HCT116 (cell line): ENCODE measurements around the gene AAK1. TPM values are rescaled to one million over a fixed set of nuclear protein-coding genes. Genes with fewer than 3 reads are reported as not detected.

Experiments used
- ATAC-seq: fragments of 200-7000 bp; cut with Tn5 transposase; 2 replicates; pipeline ENCODE4 v1.9.1; 2020; ENCODE audit warnings: mild to moderate bottlenecking, moderate library complexity
- BruUV-seq: library from RNA; stranded (reverse); fragments of 400-500 nt; replicated peaks from 2 replicates; lab custom pipeline; 2021; lab: Mats Ljungman, UMichigan
- CTCF ChIA-PET: fragments of 300-600 bp; sonication (Branson Sonifier 250); formaldehyde crosslinking; loops from one replicate; lab custom pipeline; 2021; ENCODE audit warnings: antibody characterized with exemption; lab: Charles Lee
- POLR2A ChIA-PET: fragments of 300-600, 350-600 bp; sonication (Branson Sonifier 250); formaldehyde crosslinking; loops from one replicate; lab custom pipeline; 2021; ENCODE audit warnings: antibody characterized with exemption; lab: Charles Lee
- RAD21 ChIA-PET, 2 experiments: fragments of 300-600 bp; sonication (Branson Sonifier 250); formaldehyde crosslinking; loops; one replicate each; lab custom pipeline; 2023; ENCODE audit warnings: low total read pairs in 2 of 2; ENCODE audit not compliant: uncharacterized antibody in 2 of 2, unreplicated experiment in 2 of 2, low non-redundant PET in 1 of 2; lab: Charles Lee
- DNase-seq: peaks from one replicate; pipeline ENCODE4 v3.0.0-alpha.2; 2010; ENCODE audit warnings: low read depth, low spot score
- H2AFZ ChIP-seq: fragments of 200-600 bp; shearing (Covaris generic), sonication (generic); 2 replicates; pipeline ENCODE4 v1.6.1; 2017; ENCODE audit warnings: low read depth, mixed run types, mixed read lengths, antibody characterized with exemption, low read length; ENCODE audit not compliant: poor library complexity, severe bottlenecking
- H3K27ac ChIP-seq: 2 replicates; pipeline ENCODE4 v1.5.1; 2012; ENCODE audit warnings: low read depth, low read length
- H3K27me3 ChIP-seq: fragments of 200-600 bp; sonication (generic); 2 replicates; pipeline ENCODE4 v1.6.1; 2016; ENCODE audit warnings: mixed run types, low read length, mixed read lengths; ENCODE audit not compliant: insufficient read depth
- H3K36me3 ChIP-seq, 2 experiments: fragments of 200-500 bp in 1 of 2; fragments of 200-600 bp in 1 of 2; sonication (Bioruptor generic) in 1 of 2; sonication (generic) in 1 of 2; 2 replicates each; pipeline versions ENCODE4 v1.5.1 to v1.6.1; 2014 to 2016; ENCODE audit warnings: low read length in 2 of 2, inconsistent platforms in 1 of 2, mixed read lengths in 1 of 2, mixed run types in 1 of 2; ENCODE audit not compliant: insufficient read depth in 2 of 2, control insufficient read depth in 1 of 2
- H3K4me1 ChIP-seq, 2 experiments: fragments of 200-600 bp in 1 of 2; sonication (generic) in 1 of 2; 2 replicates each; pipeline versions ENCODE4 v1.5.1 to v1.6.1; 2012 to 2017; ENCODE audit warnings: low read length in 2 of 2, inconsistent platforms in 1 of 2, mild to moderate bottlenecking in 1 of 2, mixed read lengths in 1 of 2, mixed run types in 1 of 2, moderate library complexity in 1 of 2; ENCODE audit not compliant: insufficient read depth in 2 of 2, control insufficient read depth in 1 of 2
- H3K4me2 ChIP-seq: fragments of 200-600 bp; sonication (generic); 2 replicates; pipeline ENCODE4 v1.6.1; 2017; ENCODE audit warnings: mixed run types, low read length, mixed read lengths
- H3K4me3 ChIP-seq, 2 experiments: fragments of 200-600 bp in 1 of 2; sonication (generic) in 1 of 2; replicated peaks in 1 of 2; 2 replicates each; pipeline ENCODE4 v1.5.1; 2011 to 2016; ENCODE audit warnings: low read length in 2 of 2, control low read depth in 1 of 2, low read depth in 1 of 2, mild to moderate bottlenecking in 1 of 2, mixed read lengths in 1 of 2, mixed run types in 1 of 2
- H3K79me2 ChIP-seq: fragments of 200-600 bp; sonication (generic); 2 replicates; pipeline ENCODE4 v1.6.1; 2017; ENCODE audit warnings: mild to moderate bottlenecking, mixed run types, low read length, moderate library complexity, mixed read lengths; ENCODE audit not compliant: insufficient read depth
- H3K9ac ChIP-seq: fragments of 200-600 bp; sonication (generic); 2 replicates; pipeline ENCODE4 v1.6.1; 2016; ENCODE audit warnings: low read length, mixed read lengths
- H3K9me2 ChIP-seq: fragments of 200-600 bp; sonication (generic), shearing (Covaris generic); 2 replicates; pipeline ENCODE4 v1.6.1; 2017; ENCODE audit warnings: mixed run types, mild to moderate bottlenecking, moderate library complexity; ENCODE audit not compliant: insufficient read depth
- H3K9me3 ChIP-seq, 2 experiments: fragments of 200-500 bp in 1 of 2; fragments of 200-600 bp in 1 of 2; sonication (Bioruptor generic) in 1 of 2; sonication (generic) in 1 of 2; 2 replicates each; pipeline ENCODE4 v1.6.1; 2014 to 2017; ENCODE audit warnings: low read length in 2 of 2, mixed read lengths in 2 of 2, inconsistent platforms in 1 of 2, low read depth in 1 of 2, mild to moderate bottlenecking in 1 of 2, mixed run types in 1 of 2, moderate library complexity in 1 of 2; ENCODE audit not compliant: control insufficient read depth in 1 of 2, insufficient read depth in 1 of 2
- H4K20me1 ChIP-seq: fragments of 200-600 bp; sonication (generic), shearing (Covaris generic); 2 replicates; pipeline ENCODE4 v1.6.1; 2017; ENCODE audit warnings: mixed run types, mild to moderate bottlenecking, moderate library complexity; ENCODE audit not compliant: insufficient read depth
- CBX3 ChIP-seq: IDR thresholded peaks from 2 replicates; pipeline ENCODE4 v1.6.1; 2012; ENCODE audit warnings: low read depth
- CEBPB ChIP-seq: IDR thresholded peaks from 2 replicates; pipeline ENCODE4 v1.6.1; 2012; ENCODE audit warnings: low read depth
- ELF1 ChIP-seq: IDR thresholded peaks from 2 replicates; pipeline ENCODE4 v1.6.1; 2012; ENCODE audit warnings: low read depth, borderline replicate concordance
- JUND ChIP-seq: IDR thresholded peaks from 2 replicates; pipeline ENCODE4 v1.6.1; 2012
- POLR2AphosphoS5 ChIP-seq: IDR thresholded peaks from 2 replicates; pipeline ENCODE4 v1.6.1; 2011; ENCODE audit warnings: mild to moderate bottlenecking, low read depth, low read length, moderate library complexity
- SP1 ChIP-seq: IDR thresholded peaks from 2 replicates; pipeline ENCODE4 v1.6.1; 2012; ENCODE audit warnings: low read depth
- intact Hi-C: fragments of 100-400 bp; cut with micrococcal nuclease; formaldehyde crosslinking; loops from 2 replicates; pipeline ENCODE4 v1.10.0; 2022
- total RNA-seq: library from RNA; stranded (reverse); gene quantifications from one replicate; pipeline ENCODE4 v1.2.1, GENCODE V29; 2021; ENCODE audit not compliant: unreplicated experiment
- TF ChIP-seq, protein P1 (sequence below): IDR thresholded peaks from 2 replicates; pipeline ENCODE4 v1.6.1; 2012; ENCODE audit warnings: low read depth
- TF ChIP-seq, protein P2 (sequence below): IDR thresholded peaks from 2 replicates; pipeline ENCODE4 v1.6.1; 2011; ENCODE audit warnings: mild to moderate bottlenecking, low read length, moderate library complexity; ENCODE audit not compliant: insufficient replicate concordance; ENCODE audit errors: extremely low read depth
- TF ChIP-seq, protein P3 (sequence below): IDR thresholded peaks from 2 replicates; pipeline ENCODE4 v1.6.1; 2012
- TF ChIP-seq, protein P4 (sequence below), 3 experiments: fragments of 200-600 bp in 1 of 3; sonication (generic) in 1 of 3; IDR thresholded peaks in 2 of 3; conservative IDR thresholded peaks in 1 of 3; 2 replicates each; pipeline ENCODE4 v1.5.1; 2012 to 2017; ENCODE audit warnings: low read depth in 2 of 3, low read length in 2 of 3, antibody characterized with exemption in 1 of 3, borderline replicate concordance in 1 of 3, control low read depth in 1 of 3, mild to moderate bottlenecking in 1 of 3, mixed read lengths in 1 of 3, mixed run types in 1 of 3, moderate library complexity in 1 of 3; ENCODE audit not compliant: insufficient read depth in 1 of 3

AAK1 gene
- total RNA-seq, 1 experiment from 2014 or later = 32.0 TPM

DNA sequence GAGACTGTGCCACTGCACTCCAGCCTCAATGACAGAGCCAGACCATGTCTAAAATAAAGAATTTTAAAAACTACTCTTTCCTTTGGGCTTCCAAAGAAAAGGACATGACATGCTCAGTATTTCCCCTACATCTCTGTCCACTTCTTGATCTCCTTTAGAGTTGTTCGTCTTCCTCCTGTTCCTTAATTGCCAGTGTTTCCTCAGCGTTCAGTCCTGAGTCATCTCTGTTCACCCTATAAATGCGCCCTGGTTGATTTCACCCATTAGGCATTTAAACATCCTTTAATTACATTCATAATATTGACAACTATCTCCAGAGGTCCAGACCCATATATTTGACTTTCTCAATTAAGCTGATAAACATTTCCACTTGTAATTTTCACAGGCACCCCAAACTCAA, 64.0 kb downstream of the AAK1 start (continued):
- TF ChIP-seq, protein P1, sequence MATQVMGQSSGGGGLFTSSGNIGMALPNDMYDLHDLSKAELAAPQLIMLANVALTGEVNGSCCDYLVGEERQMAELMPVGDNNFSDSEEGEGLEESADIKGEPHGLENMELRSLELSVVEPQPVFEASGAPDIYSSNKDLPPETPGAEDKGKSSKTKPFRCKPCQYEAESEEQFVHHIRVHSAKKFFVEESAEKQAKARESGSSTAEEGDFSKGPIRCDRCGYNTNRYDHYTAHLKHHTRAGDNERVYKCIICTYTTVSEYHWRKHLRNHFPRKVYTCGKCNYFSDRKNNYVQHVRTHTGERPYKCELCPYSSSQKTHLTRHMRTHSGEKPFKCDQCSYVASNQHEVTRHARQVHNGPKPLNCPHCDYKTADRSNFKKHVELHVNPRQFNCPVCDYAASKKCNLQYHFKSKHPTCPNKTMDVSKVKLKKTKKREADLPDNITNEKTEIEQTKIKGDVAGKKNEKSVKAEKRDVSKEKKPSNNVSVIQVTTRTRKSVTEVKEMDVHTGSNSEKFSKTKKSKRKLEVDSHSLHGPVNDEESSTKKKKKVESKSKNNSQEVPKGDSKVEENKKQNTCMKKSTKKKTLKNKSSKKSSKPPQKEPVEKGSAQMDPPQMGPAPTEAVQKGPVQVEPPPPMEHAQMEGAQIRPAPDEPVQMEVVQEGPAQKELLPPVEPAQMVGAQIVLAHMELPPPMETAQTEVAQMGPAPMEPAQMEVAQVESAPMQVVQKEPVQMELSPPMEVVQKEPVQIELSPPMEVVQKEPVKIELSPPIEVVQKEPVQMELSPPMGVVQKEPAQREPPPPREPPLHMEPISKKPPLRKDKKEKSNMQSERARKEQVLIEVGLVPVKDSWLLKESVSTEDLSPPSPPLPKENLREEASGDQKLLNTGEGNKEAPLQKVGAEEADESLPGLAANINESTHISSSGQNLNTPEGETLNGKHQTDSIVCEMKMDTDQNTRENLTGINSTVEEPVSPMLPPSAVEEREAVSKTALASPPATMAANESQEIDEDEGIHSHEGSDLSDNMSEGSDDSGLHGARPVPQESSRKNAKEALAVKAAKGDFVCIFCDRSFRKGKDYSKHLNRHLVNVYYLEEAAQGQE = no peak

DNA sequence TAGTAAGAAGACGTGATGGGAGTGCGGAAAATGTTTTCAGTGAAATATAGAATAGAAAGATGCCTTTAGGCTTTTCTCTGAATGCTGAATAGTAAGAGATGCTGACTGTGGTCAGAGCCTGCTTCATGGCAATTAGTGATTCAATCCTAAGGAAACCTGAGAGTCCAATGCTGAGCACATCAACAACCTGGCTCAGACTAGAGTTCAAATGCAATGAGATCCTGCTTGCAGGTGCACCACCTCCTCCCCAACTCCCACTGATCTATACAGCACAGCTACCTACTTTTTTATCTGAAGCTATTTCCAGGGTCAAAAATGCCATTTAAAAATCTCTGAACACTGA, 65.4 kb downstream of the AAK1 start:
- H3K27me3 ChIP-seq = no peaks in the 10 kb centered on the region
- no peak overlapping the region for H3K4me3 ChIP-seq
- no peaks in the 10 kb centered on the region for H3K36me3 ChIP-seq
- RAD21 ChIA-PET = no interaction called here
- no peaks in the 10 kb centered on the region for H3K4me1 ChIP-seq
- no peaks in the 10 kb centered on the region for H4K20me1 ChIP-seq
- no peak for DNase-seq
- no peaks in the 10 kb centered on the region for H3K9me3 ChIP-seq
- no peak overlapping the region for H3K4me2 ChIP-seq
- TF ChIP-seq ELF1 = no peak
- TF ChIP-seq, protein P1 = no peak
- no peak for TF ChIP-seq JUND
- no peak for TF ChIP-seq CBX3
- no peak for TF ChIP-seq CEBPB
- TF ChIP-seq SP1 = no peak
- no peak for TF ChIP-seq POLR2AphosphoS5
- TF ChIP-seq, protein P2, sequence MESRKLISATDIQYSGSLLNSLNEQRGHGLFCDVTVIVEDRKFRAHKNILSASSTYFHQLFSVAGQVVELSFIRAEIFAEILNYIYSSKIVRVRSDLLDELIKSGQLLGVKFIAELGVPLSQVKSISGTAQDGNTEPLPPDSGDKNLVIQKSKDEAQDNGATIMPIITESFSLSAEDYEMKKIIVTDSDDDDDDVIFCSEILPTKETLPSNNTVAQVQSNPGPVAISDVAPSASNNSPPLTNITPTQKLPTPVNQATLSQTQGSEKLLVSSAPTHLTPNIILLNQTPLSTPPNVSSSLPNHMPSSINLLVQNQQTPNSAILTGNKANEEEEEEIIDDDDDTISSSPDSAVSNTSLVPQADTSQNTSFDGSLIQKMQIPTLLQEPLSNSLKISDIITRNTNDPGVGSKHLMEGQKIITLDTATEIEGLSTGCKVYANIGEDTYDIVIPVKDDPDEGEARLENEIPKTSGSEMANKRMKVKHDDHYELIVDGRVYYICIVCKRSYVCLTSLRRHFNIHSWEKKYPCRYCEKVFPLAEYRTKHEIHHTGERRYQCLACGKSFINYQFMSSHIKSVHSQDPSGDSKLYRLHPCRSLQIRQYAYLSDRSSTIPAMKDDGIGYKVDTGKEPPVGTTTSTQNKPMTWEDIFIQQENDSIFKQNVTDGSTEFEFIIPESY = no peak
- TF ChIP-seq, protein P3, sequence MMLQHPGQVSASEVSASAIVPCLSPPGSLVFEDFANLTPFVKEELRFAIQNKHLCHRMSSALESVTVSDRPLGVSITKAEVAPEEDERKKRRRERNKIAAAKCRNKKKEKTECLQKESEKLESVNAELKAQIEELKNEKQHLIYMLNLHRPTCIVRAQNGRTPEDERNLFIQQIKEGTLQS = no peak
- TF ChIP-seq, protein P4, sequence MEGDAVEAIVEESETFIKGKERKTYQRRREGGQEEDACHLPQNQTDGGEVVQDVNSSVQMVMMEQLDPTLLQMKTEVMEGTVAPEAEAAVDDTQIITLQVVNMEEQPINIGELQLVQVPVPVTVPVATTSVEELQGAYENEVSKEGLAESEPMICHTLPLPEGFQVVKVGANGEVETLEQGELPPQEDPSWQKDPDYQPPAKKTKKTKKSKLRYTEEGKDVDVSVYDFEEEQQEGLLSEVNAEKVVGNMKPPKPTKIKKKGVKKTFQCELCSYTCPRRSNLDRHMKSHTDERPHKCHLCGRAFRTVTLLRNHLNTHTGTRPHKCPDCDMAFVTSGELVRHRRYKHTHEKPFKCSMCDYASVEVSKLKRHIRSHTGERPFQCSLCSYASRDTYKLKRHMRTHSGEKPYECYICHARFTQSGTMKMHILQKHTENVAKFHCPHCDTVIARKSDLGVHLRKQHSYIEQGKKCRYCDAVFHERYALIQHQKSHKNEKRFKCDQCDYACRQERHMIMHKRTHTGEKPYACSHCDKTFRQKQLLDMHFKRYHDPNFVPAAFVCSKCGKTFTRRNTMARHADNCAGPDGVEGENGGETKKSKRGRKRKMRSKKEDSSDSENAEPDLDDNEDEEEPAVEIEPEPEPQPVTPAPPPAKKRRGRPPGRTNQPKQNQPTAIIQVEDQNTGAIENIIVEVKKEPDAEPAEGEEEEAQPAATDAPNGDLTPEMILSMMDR (IDR thresholded peaks at IDR 0.05 in 2 of 3, conservative IDR thresholded peaks at IDR 0.05 in 1 of 3; ENCODE audit: borderline replicate concordance in 1 of 3, insufficient read depth in 1 of 3, low read depth in 2 of 3, low read length in 2 of 3) = no peak
- TF ChIP-seq, all 23 proteins: peak for 0
- no peak for ATAC-seq
- no TSS peak for BruUV-seq
- ChIA-PET POLR2A (no interaction called here), CTCF (interaction anchor here (1.4 kb wide), 1 partner anchor 18 kb away, joined by 4 read pairs; no protein-coding TSS in a partner anchor)
- no peak overlapping the region for H2AFZ ChIP-seq
- no peak overlapping the region for H3K9ac ChIP-seq
- H3K9me2 ChIP-seq = no peaks in the 10 kb centered on the region
- H3K27ac ChIP-seq = no peak overlapping the region
- intact Hi-C loops = no loop called here
- no peaks in the 10 kb centered on the region for H3K79me2 ChIP-seq
